GM18502 (cell line): ENCODE results near the gene DGKG.

Experiments
- ATAC-seq: cut with Tn5 transposase; IDR thresholded peaks from one replicate; pipeline ENCODE4 v1.9.1; 2021; ENCODE audit warnings: mild to moderate bottlenecking; ENCODE audit not compliant: unreplicated experiment, poor library complexity

DGKG gene

GRCh38 chr3:186321746-186322145 lies 40.3 kb downstream of the DGKG start:
- no peak for ATAC-seq

- ATAC-seq: no peak
Measured at GRCh38 chr3:186320862-186321568, 41.0 kb downstream of the DGKG start.

DNA sequence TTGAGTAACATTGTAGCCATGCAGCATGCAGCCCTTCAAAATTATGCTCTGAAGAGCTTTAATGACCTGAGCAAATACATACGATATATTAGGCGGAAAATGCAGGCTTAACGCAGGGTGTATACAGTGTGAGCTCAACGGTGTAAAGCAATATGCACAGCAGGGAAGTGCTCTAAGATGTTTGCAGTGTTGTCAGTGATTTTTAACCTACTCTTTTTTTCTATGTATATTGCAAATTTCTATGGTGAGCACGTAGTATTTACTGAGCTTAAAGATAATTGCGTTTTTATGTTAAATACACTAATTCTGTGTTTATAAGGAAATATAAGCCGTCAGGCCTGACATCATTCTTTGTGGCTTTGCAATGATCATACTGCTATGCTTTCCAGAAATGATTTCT lies 42.1 kb downstream of the DGKG start:
- no peak for ATAC-seq

- ATAC-seq: no peak
Measured at GRCh38 chr3:186318135-186318534, 43.9 kb downstream of the DGKG start.

- no peak for ATAC-seq
Measured at GRCh38 chr3:186317478-186317877, 44.6 kb downstream of the DGKG start.

GRCh38 chr3:186316666-186317260 lies 45.3 kb downstream of the DGKG start:
- ATAC-seq: no peak

- no peak for ATAC-seq
Measured at GRCh38 chr3:186315581-186316354, 46.3 kb downstream of the DGKG start.

- ATAC-seq: no peak
Measured at GRCh38 chr3:186314896-186315295, 47.1 kb downstream of the DGKG start.

- no peak for ATAC-seq
Measured at GRCh38 chr3:186311441-186311840, 50.6 kb downstream of the DGKG start.

- no peak for ATAC-seq
Measured at GRCh38 chr3:186308549-186308948, 53.5 kb downstream of the DGKG start.

GRCh38 chr3:186307594-186308221 lies 54.3 kb downstream of the DGKG start:
- no peak for ATAC-seq

GRCh38 chr3:186305286-186305685 lies 56.7 kb downstream of the DGKG start:
- no peak for ATAC-seq

DNA sequence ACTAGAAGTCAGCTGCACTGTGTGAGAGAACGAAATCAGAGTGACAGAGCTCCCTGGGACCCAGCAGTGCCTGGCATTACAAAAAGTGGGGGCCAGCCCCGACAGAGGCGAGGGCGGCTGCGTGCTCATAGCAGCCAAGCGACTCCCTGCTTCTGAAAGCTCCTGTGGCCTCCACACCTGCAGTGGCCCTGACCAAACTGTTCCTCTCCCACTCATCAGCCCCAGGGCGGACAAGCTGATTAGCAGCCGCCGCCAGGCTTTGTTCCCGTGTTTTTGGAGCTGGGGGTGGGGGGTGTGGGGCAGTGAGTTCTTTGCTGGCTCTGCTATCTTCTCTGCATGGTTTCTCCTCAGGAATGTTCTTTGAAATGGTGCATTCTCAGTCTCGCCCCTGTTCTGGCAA lies 58.1 kb downstream of the DGKG start:
- no peak for ATAC-seq

DNA sequence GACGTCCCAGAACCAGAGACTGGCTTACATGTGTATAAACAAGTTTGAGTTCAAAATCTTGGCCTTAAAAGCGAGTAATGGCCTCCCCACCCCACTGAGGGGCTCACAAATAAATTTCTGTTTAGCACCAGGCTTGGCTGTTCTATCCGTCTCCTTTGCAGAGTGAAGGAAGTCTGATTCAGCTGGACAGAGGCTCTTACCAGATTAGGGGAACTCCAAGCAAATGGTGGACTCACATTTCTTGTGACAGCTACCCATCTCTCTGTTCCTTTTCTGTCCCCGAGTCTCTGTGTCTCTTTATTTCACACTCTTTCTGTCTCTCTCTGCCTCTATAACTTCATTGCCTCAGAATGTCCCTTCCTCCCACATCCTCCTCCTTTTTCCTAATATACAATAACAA lies 62.7 kb downstream of the DGKG start:
- no peak for ATAC-seq

DNA sequence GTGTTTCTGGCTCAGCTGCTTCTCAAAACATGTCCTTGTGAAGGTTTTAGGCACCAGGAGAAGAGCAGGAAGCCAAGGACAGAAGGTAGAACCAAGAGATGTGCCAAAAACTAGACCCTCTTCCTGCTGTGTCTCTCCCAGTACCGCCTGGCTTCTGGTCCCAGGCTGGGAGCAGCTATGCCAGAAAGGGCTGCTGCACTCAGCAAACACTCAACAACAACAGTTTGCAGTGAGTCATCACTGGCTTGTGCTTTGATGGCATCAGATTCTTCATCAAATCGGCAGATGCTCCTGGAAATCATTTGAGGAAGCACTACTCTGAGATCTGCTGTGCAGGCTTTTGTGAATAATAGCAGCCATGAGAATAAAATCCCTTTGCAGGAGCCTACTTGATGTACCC lies 63.2 kb downstream of the DGKG start:
- ATAC-seq: no peak

DNA sequence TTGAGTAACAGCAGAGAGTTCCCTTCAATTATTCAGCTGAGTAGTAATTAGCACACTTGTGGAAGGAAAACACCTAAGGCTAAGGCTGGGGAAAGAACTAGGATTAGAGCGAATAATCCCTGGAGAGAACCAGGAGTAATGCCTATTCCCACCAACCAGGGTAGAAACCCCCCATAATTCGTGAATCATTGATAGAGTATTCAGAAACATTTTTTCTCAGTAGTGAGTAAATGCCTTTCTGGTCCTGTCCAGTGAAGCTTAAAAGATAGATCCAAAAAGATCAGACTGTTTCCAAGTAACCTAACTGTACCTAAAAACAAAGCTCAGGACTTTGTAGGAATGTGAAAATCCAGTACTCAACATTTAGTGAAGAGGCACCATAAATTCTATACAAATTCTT lies 71.2 kb downstream of the DGKG start:
- ATAC-seq: no peak

- ATAC-seq: no peak
Measured at GRCh38 chr3:186287711-186288110, 74.3 kb downstream of the DGKG start.

DNA sequence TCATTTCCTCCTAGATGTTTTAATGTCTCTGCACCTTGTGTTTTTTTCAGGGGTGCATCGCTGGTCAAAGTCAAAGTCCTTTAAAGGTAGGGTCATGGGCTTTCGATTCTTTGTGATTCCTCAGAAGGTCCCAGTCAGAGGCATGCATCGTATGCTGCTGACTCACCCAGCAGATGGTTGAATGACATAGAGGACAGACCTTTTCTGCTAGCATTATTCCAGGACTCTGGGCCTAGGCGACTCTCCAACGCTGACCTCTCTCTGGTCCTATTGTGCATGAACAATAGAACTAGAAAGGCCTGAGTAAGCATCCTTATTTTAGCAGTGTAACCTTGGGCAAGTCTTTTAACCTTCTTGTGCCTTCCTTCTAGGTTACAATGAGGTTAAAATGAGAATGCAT lies 75.9 kb downstream of the DGKG start:
- ATAC-seq: no peak

DNA sequence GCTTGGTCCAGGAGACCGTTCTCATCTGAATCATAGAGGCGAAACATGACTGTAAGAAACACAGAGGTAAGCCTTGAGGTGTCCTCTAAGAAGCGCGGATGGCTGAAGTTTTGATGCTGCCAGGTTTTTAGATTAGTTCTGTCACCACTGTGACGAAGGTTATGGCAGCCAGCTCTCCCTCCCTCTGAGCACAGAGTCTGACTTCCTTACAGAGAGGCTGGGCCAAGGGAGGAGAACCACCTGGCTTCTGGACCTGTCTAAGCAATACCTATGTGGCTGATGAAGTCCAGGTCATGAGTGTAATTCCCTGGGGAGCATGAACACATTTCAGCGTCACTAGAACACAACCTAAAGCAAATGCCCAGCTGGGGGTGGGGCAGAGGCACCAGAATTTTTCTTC lies 77.4 kb downstream of the DGKG start:
- ATAC-seq: no peak

DNA sequence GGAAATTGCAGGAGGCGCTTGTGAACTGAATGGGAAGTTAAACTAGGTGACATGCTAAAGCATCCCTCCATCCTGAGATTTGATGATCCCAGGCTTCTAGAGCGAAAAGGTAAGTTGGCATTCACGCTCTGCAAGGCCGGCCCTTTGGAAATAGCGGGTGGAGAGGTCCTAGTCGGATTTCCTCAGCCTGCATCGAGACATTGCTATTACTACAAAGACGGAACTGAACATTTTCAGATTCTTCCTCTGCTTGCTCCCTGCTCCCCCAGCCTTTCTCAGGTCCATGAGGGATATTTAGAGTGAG lies 77.7 kb downstream of the DGKG start:
- no peak for ATAC-seq

DNA sequence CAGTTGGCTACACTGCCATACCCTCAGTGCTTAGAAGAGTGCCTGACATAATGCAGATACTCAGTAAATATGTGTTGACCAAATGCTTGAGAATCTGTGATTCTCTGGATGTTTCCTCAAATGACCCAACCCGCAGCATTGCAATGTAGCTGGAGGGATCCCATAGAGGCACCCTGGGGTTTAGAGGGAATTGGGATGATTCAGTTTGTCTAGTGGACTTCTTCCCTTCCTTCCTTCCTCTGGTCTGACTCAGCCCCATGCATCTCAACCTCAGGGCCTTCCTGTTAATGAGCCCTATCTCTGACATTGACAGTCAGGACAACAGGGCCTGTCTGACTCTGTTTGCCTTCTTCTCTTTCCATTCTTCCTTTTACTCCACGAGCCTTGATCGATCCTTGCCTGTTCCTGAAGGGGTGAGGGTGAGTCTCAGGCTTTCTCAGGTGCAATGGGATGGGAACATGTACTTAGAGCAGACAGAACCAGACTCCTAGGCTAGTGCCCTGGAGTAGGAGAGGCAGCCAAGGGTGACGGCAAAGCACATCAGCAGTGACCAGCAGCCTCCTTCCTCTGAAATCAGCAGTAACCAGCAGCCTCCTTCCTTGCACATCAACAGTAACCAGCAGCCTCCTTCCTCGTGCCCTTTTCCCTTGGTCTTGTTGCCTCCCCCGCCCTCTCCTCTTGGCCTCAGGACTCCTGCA lies 78.2 kb downstream of the DGKG start:
- ATAC-seq: no peak
